Measurements from ENCODE around the gene APBA1. TPM values are rescaled to one million over a fixed set of nuclear protein-coding genes. Genes with fewer than 3 reads are reported as not detected.

Gene APBA1
- polyA plus RNA-seq, 1 donor (not counting 4 experiments of a cell fraction or from before 2014, with no cell fraction given) = 0.66 TPM

DNA sequence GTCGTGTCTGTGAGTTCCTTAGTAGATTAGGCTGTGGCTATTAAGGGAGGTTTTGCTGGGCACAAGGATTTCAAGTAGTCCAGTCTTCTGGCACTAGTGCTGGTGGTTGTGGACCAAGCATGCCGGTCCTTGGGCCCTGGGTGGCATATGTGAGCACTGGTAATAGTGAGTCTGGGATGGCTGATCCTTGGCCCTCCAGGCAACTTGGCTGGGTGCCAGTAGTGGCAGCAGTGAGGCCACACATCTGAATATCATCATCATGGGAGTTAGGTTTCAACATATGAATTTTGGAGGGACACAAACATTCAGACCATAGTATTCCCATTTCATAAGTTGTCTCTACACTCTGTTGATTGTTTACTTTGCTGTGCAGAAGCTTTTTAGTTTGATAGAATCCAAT lies 25.3 kb upstream of the APBA1 start:
- no peak overlapping the region for H3K27ac ChIP-seq (ENCODE audit: control insufficient read depth, insufficient read depth, low read length)
- H3K9me1 ChIP-seq (ENCODE audit: control insufficient read depth, extremely low read depth, insufficient read depth, low read length) = no peaks in the 10 kb centered on the region
- H3K9me3 ChIP-seq (ENCODE audit: control insufficient read depth, low read depth, low read length) = no peaks in the 10 kb centered on the region
- H3K27me3 ChIP-seq (ENCODE audit: control insufficient read depth, extremely low read depth, insufficient read depth, low read length) = no peaks in the 10 kb centered on the region
- H3K4me2 ChIP-seq (ENCODE audit: control insufficient read depth, extremely low read depth, insufficient read depth, low read depth, low read length) = no peak overlapping the region
- H3K36me3 ChIP-seq (ENCODE audit: control insufficient read depth in 2 of 2, extremely low read depth in 1 of 2, insufficient read depth in 2 of 2, low read length in 2 of 2) = no peaks in the 10 kb centered on the region
- dilution Hi-C loops (cut with MboI; ENCODE audit: extremely low pct_ligation_motif_present, low sequenced_read_pairs) = no loop called here
- H4K20me1 ChIP-seq (ENCODE audit: control insufficient read depth, extremely low read depth, insufficient read depth, low read length) = no peaks in the 10 kb centered on the region
- no peak overlapping the region for H3K4me3 ChIP-seq (ENCODE audit: control insufficient read depth in 2 of 3, extremely low read depth in 1 of 3, insufficient read depth in 2 of 3, low read depth in 1 of 3, low read length in 3 of 3)
- H3K9ac ChIP-seq (ENCODE audit: control insufficient read depth, extremely low read depth, insufficient read depth, low read length) = no peak overlapping the region
- FAIRE-seq = no peak
- TF ChIP-seq, protein P1, sequence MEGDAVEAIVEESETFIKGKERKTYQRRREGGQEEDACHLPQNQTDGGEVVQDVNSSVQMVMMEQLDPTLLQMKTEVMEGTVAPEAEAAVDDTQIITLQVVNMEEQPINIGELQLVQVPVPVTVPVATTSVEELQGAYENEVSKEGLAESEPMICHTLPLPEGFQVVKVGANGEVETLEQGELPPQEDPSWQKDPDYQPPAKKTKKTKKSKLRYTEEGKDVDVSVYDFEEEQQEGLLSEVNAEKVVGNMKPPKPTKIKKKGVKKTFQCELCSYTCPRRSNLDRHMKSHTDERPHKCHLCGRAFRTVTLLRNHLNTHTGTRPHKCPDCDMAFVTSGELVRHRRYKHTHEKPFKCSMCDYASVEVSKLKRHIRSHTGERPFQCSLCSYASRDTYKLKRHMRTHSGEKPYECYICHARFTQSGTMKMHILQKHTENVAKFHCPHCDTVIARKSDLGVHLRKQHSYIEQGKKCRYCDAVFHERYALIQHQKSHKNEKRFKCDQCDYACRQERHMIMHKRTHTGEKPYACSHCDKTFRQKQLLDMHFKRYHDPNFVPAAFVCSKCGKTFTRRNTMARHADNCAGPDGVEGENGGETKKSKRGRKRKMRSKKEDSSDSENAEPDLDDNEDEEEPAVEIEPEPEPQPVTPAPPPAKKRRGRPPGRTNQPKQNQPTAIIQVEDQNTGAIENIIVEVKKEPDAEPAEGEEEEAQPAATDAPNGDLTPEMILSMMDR (optimal IDR thresholded peaks at IDR 0.05 in 1 of 3, IDR thresholded peaks at IDR 0.05 in 1 of 3, conservative IDR thresholded peaks at IDR 0.05 in 1 of 3; ENCODE audit: extremely low read depth in 1 of 3, insufficient read depth in 2 of 3, low read length in 3 of 3) = no peak
- TF ChIP-seq EZH2 (IDR thresholded peaks at IDR 0.05; ENCODE audit: low read length) = no peak
- no peak for DNase-seq (ENCODE audit: low read depth, low spot score)
- H3K4me1 ChIP-seq (ENCODE audit: control insufficient read depth, extremely low read depth, insufficient read depth, low read length) = no peaks in the 10 kb centered on the region
- no peak overlapping the region for H2AFZ ChIP-seq (ENCODE audit: control insufficient read depth, low read length)
- H3K79me2 ChIP-seq (ENCODE audit: control insufficient read depth, insufficient read depth, low read length) = no peaks in the 10 kb centered on the region

DNA sequence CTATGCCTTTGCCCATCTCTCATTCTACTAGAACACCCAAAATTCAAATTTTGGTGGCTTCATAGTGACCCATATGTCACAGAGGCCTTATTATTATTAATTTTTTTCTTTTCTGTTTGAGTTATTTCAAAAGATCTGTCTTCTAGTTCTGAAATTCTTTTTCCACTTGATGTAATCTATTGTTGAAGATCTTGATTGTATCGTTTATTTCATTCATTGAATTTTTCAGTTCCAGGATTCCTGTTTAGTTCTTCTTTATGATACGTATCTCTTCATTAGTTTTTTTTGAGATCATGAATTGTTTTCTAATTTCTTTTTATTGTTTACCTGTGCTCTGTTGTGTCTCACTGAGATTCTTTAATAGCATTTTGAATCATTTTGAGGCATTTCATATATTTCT lies 24.6 kb upstream of the APBA1 start:
- H3K4me2 ChIP-seq (ENCODE audit: control insufficient read depth, extremely low read depth, insufficient read depth, low read depth, low read length) = no peak overlapping the region
- no peak overlapping the region for H3K9ac ChIP-seq (ENCODE audit: control insufficient read depth, extremely low read depth, insufficient read depth, low read length)
- dilution Hi-C loops (cut with MboI; ENCODE audit: extremely low pct_ligation_motif_present, low sequenced_read_pairs) = no loop called here
- H4K20me1 ChIP-seq (ENCODE audit: control insufficient read depth, extremely low read depth, insufficient read depth, low read length) = no peaks in the 10 kb centered on the region
- no peaks in the 10 kb centered on the region for H3K27me3 ChIP-seq (ENCODE audit: control insufficient read depth, extremely low read depth, insufficient read depth, low read length)
- TF ChIP-seq, protein P1 (optimal IDR thresholded peaks at IDR 0.05 in 1 of 3, IDR thresholded peaks at IDR 0.05 in 1 of 3, conservative IDR thresholded peaks at IDR 0.05 in 1 of 3; ENCODE audit: extremely low read depth in 1 of 3, insufficient read depth in 2 of 3, low read length in 3 of 3) = no peak
- TF ChIP-seq EZH2 (IDR thresholded peaks at IDR 0.05; ENCODE audit: low read length) = no peak
- H3K4me3 ChIP-seq (ENCODE audit: control insufficient read depth in 2 of 3, extremely low read depth in 1 of 3, insufficient read depth in 2 of 3, low read depth in 1 of 3, low read length in 3 of 3) = no peak overlapping the region
- H2AFZ ChIP-seq (ENCODE audit: control insufficient read depth, low read length) = no peak overlapping the region
- H3K79me2 ChIP-seq (ENCODE audit: control insufficient read depth, insufficient read depth, low read length) = no peaks in the 10 kb centered on the region
- no peak for FAIRE-seq
- no peaks in the 10 kb centered on the region for H3K4me1 ChIP-seq (ENCODE audit: control insufficient read depth, extremely low read depth, insufficient read depth, low read length)
- no peak for DNase-seq (ENCODE audit: low read depth, low spot score)
- no peaks in the 10 kb centered on the region for H3K36me3 ChIP-seq (ENCODE audit: control insufficient read depth in 2 of 2, extremely low read depth in 1 of 2, insufficient read depth in 2 of 2, low read length in 2 of 2)
- no peaks in the 10 kb centered on the region for H3K9me1 ChIP-seq (ENCODE audit: control insufficient read depth, extremely low read depth, insufficient read depth, low read length)
- no peaks in the 10 kb centered on the region for H3K9me3 ChIP-seq (ENCODE audit: control insufficient read depth, low read depth, low read length)
- H3K27ac ChIP-seq (ENCODE audit: control insufficient read depth, insufficient read depth, low read length) = no peak overlapping the region

Data from keratinocyte (primary cell).